ENCODE data around the gene LACC1.

LACC1 gene

GRCh38 chr13:43894438-43894837, 14.7 kb downstream of the LACC1 start:
- no peak for DNase-seq

DNA sequence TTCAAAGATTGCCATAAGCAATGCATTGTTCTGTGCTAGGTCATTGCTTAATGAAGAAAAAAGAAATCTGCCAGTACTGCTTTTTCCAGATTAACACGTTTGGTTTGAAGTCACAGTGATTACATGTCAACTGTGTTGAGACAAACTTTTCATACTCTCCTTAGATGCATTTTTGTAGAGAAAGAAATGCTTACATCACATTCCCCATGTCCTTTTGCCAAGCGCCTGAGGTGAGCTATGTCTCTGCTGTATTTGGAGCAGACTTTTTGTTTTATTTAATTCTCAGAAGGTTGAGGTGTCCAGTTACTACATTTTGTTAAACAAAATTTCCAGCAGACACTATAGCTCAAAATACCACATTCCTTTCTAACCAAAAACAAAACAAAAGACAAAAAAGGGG, 16.2 kb downstream of the LACC1 start:
- DNase-seq = no peak

DNA sequence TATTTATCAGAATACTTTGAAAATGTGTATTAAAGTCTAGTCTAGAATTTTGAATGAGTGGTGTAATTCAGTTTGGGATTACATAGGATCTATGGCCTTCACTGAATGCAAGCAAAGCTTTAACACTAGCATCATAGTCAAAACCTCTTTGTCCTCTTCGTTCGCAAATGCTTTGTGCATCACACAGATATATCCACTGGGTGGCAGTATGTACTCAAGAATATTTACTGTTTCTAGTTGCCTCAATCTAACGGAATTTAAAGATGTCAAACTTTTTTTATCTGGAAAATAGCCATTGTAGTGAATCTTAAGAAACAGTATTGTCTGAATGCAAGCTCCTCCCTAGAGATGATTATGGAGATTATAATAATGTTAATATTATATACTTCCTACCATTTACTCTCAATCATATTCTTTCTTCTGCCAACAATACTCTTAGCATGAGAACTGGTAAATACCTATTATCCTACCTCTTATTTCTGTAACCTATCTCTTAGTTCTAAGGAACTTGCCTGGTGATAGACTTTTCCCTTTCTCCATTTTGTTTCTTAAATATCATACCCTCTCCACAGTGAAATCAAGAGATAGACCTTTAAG, 25.8 kb downstream of the LACC1 start:
- DNase-seq = peak; percentile 15

- no peak for DNase-seq
These were observed 28.7 kb downstream of the LACC1 start for GRCh38 chr13:43908156-43909126.

DNA sequence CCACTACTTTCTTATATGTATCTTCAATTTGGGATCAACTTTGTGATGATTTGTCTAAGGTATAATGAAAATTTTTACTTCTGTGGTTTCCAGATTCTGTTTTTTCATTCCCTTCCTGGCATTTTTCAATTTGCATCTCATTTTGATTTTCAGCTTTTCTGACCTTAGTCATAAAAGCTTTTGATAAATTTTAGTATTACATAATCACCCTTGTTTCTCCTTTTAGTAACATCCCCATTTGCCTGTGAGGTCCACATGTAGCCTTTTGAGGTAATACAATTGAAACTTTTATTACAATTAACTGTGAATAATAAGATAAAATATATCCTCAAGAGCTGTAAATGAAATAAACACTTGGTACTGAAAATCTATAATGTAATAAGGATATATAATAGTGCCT, 31.2 kb downstream of the LACC1 start:
- DNase-seq = no peak

- no peak for DNase-seq
These were observed 31.6 kb downstream of the LACC1 start for GRCh38 chr13:43911278-43911677.

GRCh38 chr13:43911871-43912270, 32.2 kb downstream of the LACC1 start:
- no peak for DNase-seq

- DNase-seq = no peak
These were observed 35.7 kb downstream of the LACC1 start for GRCh38 chr13:43915451-43915850.

GRCh38 chr13:43916828-43917227, 37.1 kb downstream of the LACC1 start:
- DNase-seq = no peak

DNA sequence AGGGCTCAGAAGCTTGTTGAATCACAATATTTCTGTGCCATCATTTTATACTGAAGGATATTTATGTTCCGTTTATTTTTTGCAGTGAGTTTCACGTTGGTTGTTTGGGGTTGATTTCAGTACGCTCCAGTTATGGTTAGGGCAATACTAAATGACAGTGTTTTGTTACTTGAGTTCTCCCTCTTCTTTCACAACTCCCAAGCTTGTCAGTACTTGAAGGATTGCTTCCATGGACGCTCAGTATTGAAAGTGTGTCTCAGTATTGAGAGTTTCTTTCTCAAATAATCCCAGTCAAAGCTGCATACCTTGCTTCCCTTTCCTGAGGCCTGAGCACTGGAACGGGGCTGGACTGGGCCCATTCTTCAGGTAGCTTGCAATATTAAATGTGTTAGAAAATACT, 38.9 kb downstream of the LACC1 start:
- DNase-seq = no peak

DNA sequence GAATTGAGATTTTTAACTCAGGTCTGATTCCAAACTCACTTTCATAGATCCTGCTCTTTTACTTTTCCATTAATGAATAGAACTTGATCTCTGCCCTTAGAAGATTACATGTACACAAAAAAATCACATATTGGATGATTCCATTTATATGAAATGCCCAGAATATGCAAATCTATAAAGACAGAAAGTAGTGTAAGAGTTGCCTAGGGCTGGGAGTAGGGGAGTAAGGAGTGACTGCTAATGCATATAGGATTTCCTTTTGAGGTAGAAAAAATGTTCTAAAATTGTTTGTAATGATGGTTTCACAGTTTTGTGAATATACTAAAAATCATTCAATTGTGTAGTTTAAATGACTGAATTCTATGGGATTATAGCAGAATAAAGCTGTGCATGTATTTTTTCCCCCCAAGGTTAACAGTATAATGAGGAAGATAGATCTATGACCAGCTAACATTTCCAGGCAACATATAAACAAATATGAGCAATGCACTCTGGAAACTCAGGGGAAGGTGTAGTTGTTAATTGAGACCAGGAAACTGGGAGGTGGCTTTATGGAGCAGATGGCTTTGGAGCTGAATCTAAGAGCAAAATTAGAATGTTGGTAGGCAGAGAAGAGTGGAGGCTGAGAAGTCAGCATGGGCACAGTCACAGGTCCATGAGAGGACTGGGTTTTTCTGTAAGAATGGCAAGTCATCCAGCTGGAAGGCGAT, 41.4 kb downstream of the LACC1 start:
- no peak for DNase-seq

GRCh38 chr13:43924549-43925245, 45.0 kb downstream of the LACC1 start:
- no peak for DNase-seq

- no peak for DNase-seq
These were observed 50.2 kb downstream of the LACC1 start for GRCh38 chr13:43929947-43930346.

DNA sequence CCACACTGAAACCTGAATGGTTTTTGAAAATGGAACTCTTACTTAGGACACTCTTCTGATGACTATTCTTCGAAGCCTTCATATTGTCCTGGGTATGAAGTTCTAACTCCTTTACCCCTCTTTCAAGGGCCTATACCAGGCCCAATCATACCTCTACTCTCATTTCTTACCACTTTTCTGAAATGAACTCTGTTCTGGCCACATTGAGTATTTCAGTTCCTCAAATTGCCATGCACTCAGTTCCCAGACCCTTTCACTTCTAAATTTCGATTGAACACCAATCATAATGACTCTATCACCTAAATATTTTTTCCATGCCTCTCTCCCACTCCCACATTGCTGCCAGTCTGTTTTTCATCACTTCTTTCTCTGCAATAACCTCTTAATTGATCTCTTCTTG, 53.7 kb downstream of the LACC1 start:
- no peak for DNase-seq

DNA sequence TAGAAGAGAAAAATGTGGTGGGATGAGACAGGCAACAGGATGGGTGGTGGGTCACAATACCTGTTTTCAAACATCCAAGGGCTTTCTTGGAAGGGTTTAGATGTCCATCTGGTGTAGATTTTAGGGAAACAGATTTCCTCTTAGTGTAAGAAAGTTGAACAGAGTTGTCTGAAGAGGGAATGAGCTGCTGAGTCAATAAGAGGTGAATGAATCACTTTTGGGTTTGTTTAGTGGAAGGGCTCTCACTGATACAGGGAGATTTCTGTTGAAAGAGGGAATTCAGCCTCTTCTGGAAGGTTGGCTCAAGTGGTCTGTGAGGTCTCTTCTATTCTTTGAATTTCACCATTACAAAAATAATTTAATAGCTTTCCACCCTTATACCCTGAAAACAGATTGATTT, 54.6 kb downstream of the LACC1 start:
- DNase-seq = no peak

DNA sequence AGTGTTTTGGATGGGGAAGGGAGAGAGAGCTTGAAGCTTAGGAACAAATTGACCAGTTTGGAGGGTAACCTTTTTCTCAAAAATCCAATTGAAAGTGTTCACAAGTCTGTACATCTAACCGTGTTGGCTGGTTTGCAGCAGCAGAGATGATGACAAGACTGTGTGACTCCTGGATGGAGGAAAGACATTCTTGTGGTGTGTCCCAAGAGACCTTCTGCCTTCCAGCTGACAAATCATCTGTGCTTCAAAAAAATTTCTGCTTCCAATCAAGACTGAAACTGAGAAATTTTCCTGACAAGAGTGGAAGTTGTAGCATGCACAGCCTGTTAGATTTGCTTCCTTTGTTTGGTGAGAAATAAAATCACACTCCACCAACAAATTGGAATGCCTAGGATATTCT, 56.2 kb downstream of the LACC1 start:
- no peak for DNase-seq

- no peak for DNase-seq
These were observed 56.9 kb downstream of the LACC1 start for GRCh38 chr13:43936647-43937046.

DNA sequence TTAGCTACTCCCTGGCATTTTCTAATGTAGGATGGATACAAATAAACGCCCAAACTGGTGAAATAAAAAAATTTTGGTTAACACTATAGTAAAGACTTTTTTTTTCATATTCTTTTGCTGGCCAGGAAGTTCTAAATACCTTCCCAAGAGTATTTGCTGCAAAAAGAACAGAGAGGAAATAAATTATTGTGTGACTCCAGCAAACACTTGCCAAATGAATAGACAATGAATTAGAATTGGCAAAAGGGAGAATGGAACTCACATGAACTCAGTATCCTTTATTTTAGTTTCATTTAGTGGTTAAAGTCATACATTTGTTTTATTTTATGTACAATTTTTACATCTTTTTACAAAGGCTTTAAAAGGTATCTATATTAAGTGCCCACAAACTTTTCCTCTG, 58.1 kb downstream of the LACC1 start:
- DNase-seq = no peak

DNA sequence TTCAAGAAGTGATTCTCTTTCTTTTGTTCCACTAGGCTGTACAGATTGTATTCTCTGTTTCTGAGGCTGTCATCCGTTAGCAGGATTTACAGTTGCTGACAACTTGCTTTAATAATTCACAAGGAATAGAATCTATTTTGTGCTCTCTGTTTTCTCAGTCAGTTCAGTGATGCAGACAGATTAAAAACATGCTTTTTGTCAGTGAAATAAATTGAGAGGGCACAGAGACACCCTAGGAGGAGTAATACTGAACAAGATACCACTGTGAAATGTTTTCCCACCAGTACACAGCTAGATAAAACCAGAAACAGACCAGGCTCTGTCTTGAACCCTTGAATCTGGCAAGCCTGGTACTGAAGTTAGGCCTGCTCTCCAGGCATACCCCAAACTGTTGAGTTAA, 58.7 kb downstream of the LACC1 start:
- DNase-seq = no peak

- DNase-seq = no peak
These were observed 59.4 kb downstream of the LACC1 start for GRCh38 chr13:43939086-43939485.

GRCh38 chr13:43942286-43942685, 62.6 kb downstream of the LACC1 start:
- no peak for DNase-seq
